Activated CD4-positive, alpha-beta T cell treated with anti-CD3 and anti-CD28 coated beads, Interleukin-2, amount 50 U/mL, for 16 hours (primary cell): Measurements from ENCODE around the gene NOS1AP.

Experiments
- DNase-seq: peaks from one replicate; pipeline ENCODE4 v3.0.0-alpha.2; 2020

NOS1AP gene

GRCh38 chr1:162139211-162139610 is 69.7 kb downstream of the NOS1AP start:
- no peak for DNase-seq

GRCh38 chr1:162141281-162142054 is 72.0 kb downstream of the NOS1AP start:
- DNase-seq: no peak

- no peak for DNase-seq
These were observed 73.5 kb downstream of the NOS1AP start for GRCh38 chr1:162142968-162143367.

GRCh38 chr1:162144268-162144667 is 74.8 kb downstream of the NOS1AP start:
- no peak for DNase-seq

- DNase-seq: no peak
These were observed 75.4 kb downstream of the NOS1AP start for GRCh38 chr1:162144853-162145252.

GRCh38 chr1:162145280-162145965 is 75.9 kb downstream of the NOS1AP start:
- no peak for DNase-seq

GRCh38 chr1:162145966-162146696 is 76.6 kb downstream of the NOS1AP start:
- DNase-seq: no peak

GRCh38 chr1:162147760-162148159 is 78.3 kb downstream of the NOS1AP start:
- no peak for DNase-seq

GRCh38 chr1:162150112-162150511 is 80.6 kb downstream of the NOS1AP start:
- no peak for DNase-seq

GRCh38 chr1:162151900-162152829 is 82.7 kb downstream of the NOS1AP start:
- DNase-seq: peak; percentile 42

- no peak for DNase-seq
These were observed 83.9 kb downstream of the NOS1AP start for GRCh38 chr1:162153374-162153773.

- no peak for DNase-seq
These were observed 88.0 kb downstream of the NOS1AP start for GRCh38 chr1:162157469-162157868.

- DNase-seq: no peak
These were observed 89.3 kb downstream of the NOS1AP start for GRCh38 chr1:162158624-162159271.

GRCh38 chr1:162159515-162159914 is 90.0 kb downstream of the NOS1AP start:
- DNase-seq: no peak

GRCh38 chr1:162161916-162162550 is 92.5 kb downstream of the NOS1AP start:
- no peak for DNase-seq

GRCh38 chr1:162165528-162165927 is 96.0 kb downstream of the NOS1AP start:
- no peak for DNase-seq

GRCh38 chr1:162166917-162167615 is 97.6 kb downstream of the NOS1AP start:
- DNase-seq: no peak

- DNase-seq: no peak
These were observed 98.8 kb downstream of the NOS1AP start for GRCh38 chr1:162168261-162168660.

- no peak for DNase-seq
These were observed 99.7 kb downstream of the NOS1AP start for GRCh38 chr1:162169031-162169790.

GRCh38 chr1:162171111-162171510 is 101.6 kb downstream of the NOS1AP start:
- no peak for DNase-seq
